ENCODE data around the gene SLC4A2. TPM values are rescaled to one million over a fixed set of nuclear protein-coding genes. Genes with fewer than 3 reads are reported as not detected.

The SLC4A2 gene
- total and polyA plus RNA-seq, 2 of the 8 experiments (the other 6 are each of a cell fraction or from before 2014, with no cell fraction given), result 72.6 to 147 TPM

- TF ChIP-seq NRF1 (IDR thresholded peaks at IDR 0.05; ENCODE audit: low read depth, low read length), result no peak
- TF ChIP-seq, protein P1, sequence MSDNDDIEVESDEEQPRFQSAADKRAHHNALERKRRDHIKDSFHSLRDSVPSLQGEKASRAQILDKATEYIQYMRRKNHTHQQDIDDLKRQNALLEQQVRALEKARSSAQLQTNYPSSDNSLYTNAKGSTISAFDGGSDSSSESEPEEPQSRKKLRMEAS (IDR thresholded peaks at IDR 0.05), result no peak
- no peak for TF ChIP-seq SUZ12 (IDR thresholded peaks at IDR 0.05; ENCODE audit: low read length)
- TF ChIP-seq CTBP2 (IDR thresholded peaks at IDR 0.05; ENCODE audit: borderline replicate concordance, insufficient read depth, insufficient read length, low read length), result no peak
- TF ChIP-seq ZNF274 (IDR thresholded peaks at IDR 0.05; ENCODE audit: borderline replicate concordance, extremely low read depth, low read length), result no peak
- no peak for TF ChIP-seq POLR2AphosphoS5 (IDR thresholded peaks at IDR 0.05; ENCODE audit: low read depth, low read length)
These were observed 51.0 kb downstream of the SLC4A2 start (continued) for GRCh38 chr7:151110236-151110940.

Measured in H1 (cell line).